ENCODE measurements around the gene RALGAPA2.

RALGAPA2 gene

DNA sequence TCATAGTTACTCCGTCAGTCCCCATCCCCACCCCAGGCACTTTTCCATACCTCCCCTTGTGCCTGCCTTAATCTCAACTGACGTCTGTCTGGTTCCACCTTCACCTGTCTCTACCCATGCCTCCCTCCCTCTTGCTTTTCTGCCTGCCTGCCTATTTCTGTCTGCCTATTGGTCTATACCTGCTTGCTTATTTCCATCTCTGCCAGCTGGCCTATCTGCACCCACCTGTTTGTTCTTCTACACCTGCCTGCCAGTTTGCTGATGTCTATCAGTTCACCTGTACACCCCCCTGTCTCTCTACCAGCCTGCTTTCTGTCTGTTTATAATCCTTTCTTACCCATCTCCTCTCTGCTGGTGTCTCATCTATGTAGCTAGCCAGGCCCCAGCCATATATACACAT, 87.5 kb downstream of the RALGAPA2 start:
- no peaks in the 10 kb centered on the region for H3K9me3 ChIP-seq (ENCODE audit: insufficient read depth, low read length)
- no peaks in the 10 kb centered on the region for H3K79me2 ChIP-seq (ENCODE audit: insufficient read depth, low read length)
- H3K9ac ChIP-seq (ENCODE audit: low read length) = no peak overlapping the region
- no peak overlapping the region for H3K4me2 ChIP-seq (ENCODE audit: low read depth, low read length, poor library complexity, severe bottlenecking)
- no peaks in the 10 kb centered on the region for H3K36me3 ChIP-seq (ENCODE audit: low read length)
- H3K4me3 ChIP-seq (ENCODE audit: insufficient read depth, low read length, poor library complexity, severe bottlenecking) = no peak overlapping the region
- no peak overlapping the region for H2AFZ ChIP-seq (ENCODE audit: low read depth, low read length, severe bottlenecking)
- H4K20me1 ChIP-seq (ENCODE audit: low read depth, low read length) = no peaks in the 10 kb centered on the region
- H3K9me2 ChIP-seq (replicated peaks; ENCODE audit: insufficient read depth, low read length) = no peaks in the 10 kb centered on the region
- H3F3A ChIP-seq (ENCODE audit: insufficient read depth) = no peaks in the 10 kb centered on the region
- H3K27ac ChIP-seq (ENCODE audit: low read depth, low read length) = no peak overlapping the region
- H3K27me3 ChIP-seq (ENCODE audit: low read length) = no peaks in the 10 kb centered on the region
- TF ChIP-seq, protein P1, sequence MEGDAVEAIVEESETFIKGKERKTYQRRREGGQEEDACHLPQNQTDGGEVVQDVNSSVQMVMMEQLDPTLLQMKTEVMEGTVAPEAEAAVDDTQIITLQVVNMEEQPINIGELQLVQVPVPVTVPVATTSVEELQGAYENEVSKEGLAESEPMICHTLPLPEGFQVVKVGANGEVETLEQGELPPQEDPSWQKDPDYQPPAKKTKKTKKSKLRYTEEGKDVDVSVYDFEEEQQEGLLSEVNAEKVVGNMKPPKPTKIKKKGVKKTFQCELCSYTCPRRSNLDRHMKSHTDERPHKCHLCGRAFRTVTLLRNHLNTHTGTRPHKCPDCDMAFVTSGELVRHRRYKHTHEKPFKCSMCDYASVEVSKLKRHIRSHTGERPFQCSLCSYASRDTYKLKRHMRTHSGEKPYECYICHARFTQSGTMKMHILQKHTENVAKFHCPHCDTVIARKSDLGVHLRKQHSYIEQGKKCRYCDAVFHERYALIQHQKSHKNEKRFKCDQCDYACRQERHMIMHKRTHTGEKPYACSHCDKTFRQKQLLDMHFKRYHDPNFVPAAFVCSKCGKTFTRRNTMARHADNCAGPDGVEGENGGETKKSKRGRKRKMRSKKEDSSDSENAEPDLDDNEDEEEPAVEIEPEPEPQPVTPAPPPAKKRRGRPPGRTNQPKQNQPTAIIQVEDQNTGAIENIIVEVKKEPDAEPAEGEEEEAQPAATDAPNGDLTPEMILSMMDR (IDR thresholded peaks at IDR 0.05; ENCODE audit: insufficient read depth, low read length, poor library complexity, severe bottlenecking) = no peak
- TF ChIP-seq EZH2phosphoT487 (conservative IDR thresholded peaks at IDR 0.05; ENCODE audit: low read length) = no peak

DNA sequence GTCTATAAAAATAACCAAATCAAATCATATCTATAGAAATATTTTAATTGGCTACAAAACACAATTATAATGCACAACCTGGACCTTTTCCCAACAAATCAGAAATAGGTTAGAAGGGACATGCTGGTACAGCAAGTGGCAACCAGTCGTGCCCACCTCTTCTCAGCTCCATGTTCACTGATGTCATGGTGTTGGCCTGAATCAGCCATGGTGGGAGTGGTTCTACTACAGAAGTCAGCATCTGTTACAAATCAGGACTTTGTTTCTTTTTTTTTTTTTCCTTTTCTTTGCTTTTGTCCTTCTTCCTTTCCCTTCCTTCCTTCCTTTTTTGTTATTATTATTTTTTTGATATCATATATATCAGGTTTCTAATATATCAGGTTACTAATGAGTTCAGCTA, 91.2 kb downstream of the RALGAPA2 start:
- Histone ChIP-seq H3F3A (ENCODE audit: insufficient read depth) (no peaks in the 10 kb centered on the region), H3K79me2 (ENCODE audit: insufficient read depth, low read length) (no peaks in the 10 kb centered on the region), H3K36me3 (ENCODE audit: low read length) (no peaks in the 10 kb centered on the region), H3K9me2 (replicated peaks; ENCODE audit: insufficient read depth, low read length) (no peaks in the 10 kb centered on the region), H3K9ac (ENCODE audit: low read length) (no peak overlapping the region), H3K4me2 (ENCODE audit: low read depth, low read length, poor library complexity, severe bottlenecking) (no peak overlapping the region), H3K9me3 (ENCODE audit: insufficient read depth, low read length) (no peaks in the 10 kb centered on the region), H2AFZ (ENCODE audit: low read depth, low read length, severe bottlenecking) (no peak overlapping the region), H3K27ac (ENCODE audit: low read depth, low read length) (no peak overlapping the region), H3K27me3 (ENCODE audit: low read length) (no peaks in the 10 kb centered on the region), H3K4me3 (ENCODE audit: insufficient read depth, low read length, poor library complexity, severe bottlenecking) (no peak overlapping the region), H4K20me1 (ENCODE audit: low read depth, low read length) (no peaks in the 10 kb centered on the region)
- TF ChIP-seq, protein P1 (IDR thresholded peaks at IDR 0.05; ENCODE audit: insufficient read depth, low read length, poor library complexity, severe bottlenecking) = no peak
- TF ChIP-seq EZH2phosphoT487 (conservative IDR thresholded peaks at IDR 0.05; ENCODE audit: low read length) = no peak

DNA sequence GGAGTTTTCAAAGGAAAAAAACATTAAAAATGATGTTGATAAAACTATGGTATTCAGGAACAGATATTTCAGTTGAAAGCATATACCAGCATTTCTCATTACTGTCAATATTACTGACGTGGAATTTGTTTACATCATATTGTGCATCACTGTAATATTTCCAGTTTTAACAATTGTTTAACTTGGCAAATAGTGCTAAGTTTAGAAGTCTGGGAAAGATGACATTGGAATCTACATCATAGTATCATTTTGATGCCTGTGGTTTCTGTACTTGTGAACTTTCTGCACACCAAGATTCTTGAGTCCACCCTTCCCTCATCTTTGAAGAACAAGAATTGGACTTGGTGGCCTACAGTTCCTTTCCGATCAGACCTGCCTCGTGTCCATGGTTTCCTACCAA, 98.1 kb downstream of the RALGAPA2 start:
- H3K36me3 ChIP-seq (ENCODE audit: low read length) = no peaks in the 10 kb centered on the region
- no peaks in the 10 kb centered on the region for H3K79me2 ChIP-seq (ENCODE audit: insufficient read depth, low read length)
- H3F3A ChIP-seq (ENCODE audit: insufficient read depth) = no peaks in the 10 kb centered on the region

More for the DNA sequence above, 98.1 kb downstream of the RALGAPA2 start:
- TF ChIP-seq EZH2phosphoT487 (conservative IDR thresholded peaks at IDR 0.05; ENCODE audit: low read length) = no peak
- TF ChIP-seq, protein P1 (IDR thresholded peaks at IDR 0.05; ENCODE audit: insufficient read depth, low read length, poor library complexity, severe bottlenecking) = no peak
- H3K4me2 ChIP-seq (ENCODE audit: low read depth, low read length, poor library complexity, severe bottlenecking) = no peak overlapping the region
- H3K4me3 ChIP-seq (ENCODE audit: insufficient read depth, low read length, poor library complexity, severe bottlenecking) = no peak overlapping the region
- no peaks in the 10 kb centered on the region for H4K20me1 ChIP-seq (ENCODE audit: low read depth, low read length)
- no peak overlapping the region for H3K9ac ChIP-seq (ENCODE audit: low read length)
- no peaks in the 10 kb centered on the region for H3K9me3 ChIP-seq (ENCODE audit: insufficient read depth, low read length)
- H3K9me2 ChIP-seq (replicated peaks; ENCODE audit: insufficient read depth, low read length) = no peaks in the 10 kb centered on the region
- no peak overlapping the region for H3K27ac ChIP-seq (ENCODE audit: low read depth, low read length)
- H3K27me3 ChIP-seq (ENCODE audit: low read length) = no peaks in the 10 kb centered on the region
- no peak overlapping the region for H2AFZ ChIP-seq (ENCODE audit: low read depth, low read length, severe bottlenecking)
